CD4-positive, alpha-beta T cell treated with Interleukin-1 beta for 1 hour (primary cell): ENCODE data around the gene MIDN.
A peak's percentile ranks its signal among the peaks of the same experiment; 100 is the strongest.
"Not testable (repeated sequence)": the region's sequence is repeated elsewhere in the genome, so short reads cannot be mapped to it uniquely, and the experiment has no call there.

ENCODE experiments used
- DNase-seq, 2 donors: peaks; one replicate each; pipeline ENCODE4 v3.0.0-alpha.2; 2020 to 2022

Gene MIDN

DNA sequence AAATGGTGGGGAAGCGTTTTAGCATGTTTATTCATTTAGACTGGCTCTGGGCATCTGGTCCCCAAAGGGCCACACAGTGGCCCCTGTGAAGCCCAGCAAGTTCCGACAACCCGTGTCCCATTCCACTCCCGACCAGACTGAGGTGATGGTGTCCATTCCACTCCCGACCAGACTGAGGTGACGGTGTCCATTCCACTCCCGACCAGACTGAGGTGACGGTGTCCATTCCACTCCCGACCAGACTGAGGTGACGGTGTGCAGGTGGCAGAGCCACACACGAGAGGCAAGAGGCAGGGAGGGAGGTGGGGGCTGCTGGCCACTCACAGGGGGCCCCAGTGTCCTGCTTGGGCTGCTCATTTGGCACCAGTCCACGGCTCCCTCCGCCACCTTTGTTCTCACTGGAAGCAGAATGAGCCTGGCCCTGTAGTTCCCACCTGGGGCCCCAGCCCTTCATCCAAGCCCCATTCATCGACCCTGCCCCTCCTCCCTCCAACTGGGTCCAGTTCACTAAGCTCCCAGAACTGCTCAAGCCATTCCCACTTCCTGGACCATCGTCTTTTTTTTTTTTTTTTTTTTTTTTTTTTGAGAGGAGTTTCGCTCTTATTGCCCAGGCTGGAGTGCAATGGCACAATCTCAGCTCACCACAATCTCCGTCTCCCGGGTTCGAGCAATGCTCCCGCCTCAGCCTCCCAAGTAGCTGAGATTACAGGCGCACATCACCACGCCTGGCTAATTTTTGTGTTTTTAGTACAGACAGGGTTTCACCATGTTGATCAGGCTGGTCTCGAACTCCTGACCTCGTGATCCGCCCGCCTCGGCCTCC is 1.9 kb upstream of the MIDN start:
- not testable (repeated sequence) for DNase-seq

DNA sequence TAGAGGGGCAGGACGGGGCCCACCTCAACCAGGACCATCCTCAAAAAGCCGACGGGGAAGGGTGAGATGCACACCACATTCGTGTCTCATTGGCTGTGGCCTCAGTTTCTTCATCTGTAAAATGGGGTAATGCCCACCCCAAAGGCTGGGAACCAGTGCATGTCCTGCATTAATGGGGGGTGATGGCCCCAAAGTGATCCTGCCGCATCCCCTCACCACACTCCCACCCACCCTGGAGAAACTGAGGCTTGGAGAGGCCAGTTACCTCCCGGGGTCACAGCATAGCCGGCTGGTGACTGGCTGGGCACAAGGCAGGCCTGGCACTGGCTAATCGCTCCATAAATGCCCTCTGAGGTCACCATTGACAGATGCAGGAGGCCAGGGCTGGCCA is 640 bp upstream of the MIDN start:
- no peak for DNase-seq

DNA sequence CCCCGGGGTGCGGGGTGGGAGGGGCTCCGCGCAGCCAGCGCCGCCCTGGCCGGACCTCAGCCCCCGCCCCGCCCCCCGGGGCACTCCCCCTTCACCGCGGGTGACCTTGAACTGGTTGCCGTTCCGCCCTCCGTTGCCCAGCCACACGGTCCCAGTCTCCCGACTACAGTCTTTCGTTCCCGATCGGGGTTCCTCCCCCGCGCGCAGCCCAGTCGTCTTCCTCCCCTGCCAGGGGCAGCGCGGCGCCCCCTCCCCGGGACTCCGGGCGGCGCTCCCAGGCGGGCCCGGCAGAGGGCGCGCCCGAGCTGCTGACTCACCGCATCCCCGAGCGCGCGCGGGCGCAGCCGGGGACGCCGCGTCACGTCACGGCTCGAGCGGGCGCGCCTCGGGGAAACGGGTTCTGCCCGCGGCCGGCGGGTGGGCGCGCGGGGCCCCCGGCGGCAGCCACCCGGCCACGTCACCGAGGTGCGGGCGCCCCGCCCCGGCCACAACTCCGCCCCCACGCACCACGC is 459 bp downstream of the MIDN start:
- DNase-seq, result peak; percentile 88 to 89

DNA sequence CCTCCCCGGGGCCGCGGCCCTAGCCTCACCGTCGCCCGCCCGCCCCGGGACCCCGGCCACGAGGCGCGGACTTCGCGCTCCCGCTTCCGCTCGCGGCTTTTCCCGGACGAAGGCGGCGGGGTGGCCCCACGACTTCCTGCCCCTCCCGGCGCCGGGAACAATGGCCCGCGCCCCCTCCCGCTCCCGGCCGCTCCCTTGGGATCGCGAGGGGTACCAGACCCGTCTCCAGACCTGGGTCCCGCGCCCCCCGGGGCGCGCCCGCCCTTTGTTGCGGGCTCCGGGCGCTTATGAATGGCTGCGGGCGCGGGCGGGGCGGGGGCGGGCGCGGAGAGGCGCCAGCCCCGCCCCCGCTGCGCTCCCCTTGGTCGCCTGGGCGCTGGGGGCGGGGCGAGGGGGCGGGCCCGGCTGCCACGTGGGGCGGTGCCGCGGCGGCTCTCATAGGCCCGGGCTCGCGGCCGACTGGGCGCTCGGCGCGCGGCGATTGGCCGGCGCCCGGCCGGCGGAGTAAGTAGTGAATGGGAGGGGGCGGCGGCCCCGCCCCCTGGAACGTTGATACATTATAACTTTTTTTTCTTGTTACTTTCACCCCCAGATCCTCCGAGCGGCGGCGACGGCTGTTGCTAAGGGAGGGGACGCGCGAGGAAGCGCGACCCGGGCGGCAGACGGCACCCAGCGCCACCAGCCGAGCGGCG is 1.1 kb downstream of the MIDN start:
- DNase-seq, result peak; percentile 94 to 97

DNA sequence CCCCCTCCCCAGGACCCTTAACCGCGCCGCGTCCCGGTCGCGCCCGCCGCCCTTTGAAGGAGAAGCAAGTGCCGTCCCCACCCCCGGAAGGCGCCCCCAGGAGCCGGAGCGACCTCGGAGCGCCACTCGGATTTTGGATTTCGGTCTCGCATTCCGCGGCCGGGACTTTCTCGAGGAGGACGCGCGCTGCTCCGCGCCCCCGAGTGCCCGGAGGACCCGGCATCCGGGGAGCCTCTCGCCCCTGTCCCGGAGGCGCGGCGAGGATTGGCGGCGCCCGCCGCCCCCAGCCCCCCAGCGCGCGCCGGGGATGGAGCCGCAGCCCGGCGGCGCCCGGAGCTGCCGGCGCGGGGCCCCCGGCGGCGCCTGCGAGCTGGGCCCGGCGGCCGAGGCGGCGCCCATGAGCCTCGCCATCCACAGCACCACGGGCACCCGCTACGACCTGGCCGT is 1.6 kb downstream of the MIDN start:
- no peak for DNase-seq

DNA sequence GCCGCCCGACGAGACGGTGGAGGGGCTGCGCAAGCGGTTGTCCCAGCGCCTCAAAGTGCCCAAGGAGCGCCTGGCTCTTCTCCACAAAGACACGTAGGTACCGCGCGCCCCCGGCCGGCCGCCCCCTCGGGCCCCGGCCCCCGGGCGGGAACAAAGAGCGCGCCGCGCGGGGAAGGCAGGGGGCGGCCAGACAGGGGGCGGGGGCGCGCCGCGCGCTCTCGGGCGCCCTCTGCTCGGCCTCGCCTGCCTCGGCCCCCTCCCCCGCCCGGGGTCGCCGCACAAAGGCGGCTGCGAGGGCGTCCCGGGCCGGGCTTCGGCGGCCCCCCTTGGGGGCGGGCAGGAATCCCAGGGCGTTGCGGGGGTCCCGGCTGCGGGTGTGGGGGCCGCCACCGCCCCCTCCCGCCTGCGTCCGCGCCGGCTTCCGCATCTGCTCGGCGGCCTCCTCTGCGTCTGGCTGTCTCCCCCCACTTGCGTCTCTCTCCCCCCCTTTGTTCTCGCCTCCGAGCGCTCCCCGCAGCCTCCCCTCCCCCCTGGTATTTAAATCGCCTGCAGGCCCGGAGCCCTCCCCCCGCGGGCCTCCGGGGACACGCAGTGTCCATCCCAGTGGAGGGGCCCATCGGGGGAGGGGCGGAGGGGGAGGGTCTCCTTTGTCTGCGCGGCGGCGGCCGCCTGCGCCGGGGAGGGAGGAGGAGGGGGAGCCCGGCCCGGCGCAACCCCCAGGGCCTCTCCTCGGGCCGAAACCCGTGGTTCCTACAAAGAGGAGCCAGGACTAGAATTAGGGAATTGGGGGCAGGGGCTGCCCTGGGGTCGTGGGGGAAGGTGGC is 2.3 kb downstream of the MIDN start:
- peak; percentile 66 to 70 for DNase-seq

DNA sequence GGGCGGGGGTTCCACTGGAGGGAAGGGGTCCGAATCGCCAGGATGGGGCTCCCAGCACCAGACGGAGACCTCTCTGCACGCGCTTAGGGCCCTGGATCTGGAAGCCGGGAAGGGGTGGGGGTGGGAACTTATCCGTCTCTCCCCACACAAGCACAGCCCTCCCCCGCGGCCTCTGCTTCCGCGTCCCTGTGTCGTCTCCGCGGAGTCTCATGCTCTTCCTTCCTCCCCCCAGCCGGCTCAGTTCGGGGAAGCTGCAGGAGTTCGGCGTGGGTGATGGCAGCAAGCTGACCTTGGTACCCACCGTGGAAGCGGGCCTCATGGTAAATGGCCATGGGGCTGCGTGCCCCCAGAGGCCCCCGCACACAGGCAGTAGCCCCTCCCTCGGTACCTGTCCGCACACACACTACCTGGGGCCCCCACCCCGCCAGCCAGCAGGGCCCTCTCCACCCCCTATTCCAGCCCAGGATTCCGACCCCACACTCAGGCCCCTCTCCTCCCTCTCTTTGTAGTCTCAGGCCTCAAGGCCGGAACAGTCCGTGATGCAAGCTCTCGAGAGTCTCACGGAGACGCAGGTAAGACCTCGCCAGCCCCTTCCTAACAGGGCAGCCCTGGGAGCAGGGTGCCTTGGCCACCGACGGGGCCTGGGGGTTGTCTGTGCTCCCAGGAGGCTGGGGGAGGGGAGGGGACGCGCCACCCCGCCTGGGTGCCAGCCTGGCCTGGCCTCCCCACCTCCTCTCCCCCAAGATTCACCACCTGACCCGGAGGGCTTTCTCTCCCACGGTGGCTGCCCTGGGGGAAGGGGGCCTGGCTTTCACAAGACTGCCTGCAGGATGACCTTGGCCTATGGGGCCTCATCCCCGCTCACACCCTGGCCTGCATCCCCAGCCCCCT is 3.2 kb downstream of the MIDN start:
- peak; percentile 66 to 68 for DNase-seq

DNA sequence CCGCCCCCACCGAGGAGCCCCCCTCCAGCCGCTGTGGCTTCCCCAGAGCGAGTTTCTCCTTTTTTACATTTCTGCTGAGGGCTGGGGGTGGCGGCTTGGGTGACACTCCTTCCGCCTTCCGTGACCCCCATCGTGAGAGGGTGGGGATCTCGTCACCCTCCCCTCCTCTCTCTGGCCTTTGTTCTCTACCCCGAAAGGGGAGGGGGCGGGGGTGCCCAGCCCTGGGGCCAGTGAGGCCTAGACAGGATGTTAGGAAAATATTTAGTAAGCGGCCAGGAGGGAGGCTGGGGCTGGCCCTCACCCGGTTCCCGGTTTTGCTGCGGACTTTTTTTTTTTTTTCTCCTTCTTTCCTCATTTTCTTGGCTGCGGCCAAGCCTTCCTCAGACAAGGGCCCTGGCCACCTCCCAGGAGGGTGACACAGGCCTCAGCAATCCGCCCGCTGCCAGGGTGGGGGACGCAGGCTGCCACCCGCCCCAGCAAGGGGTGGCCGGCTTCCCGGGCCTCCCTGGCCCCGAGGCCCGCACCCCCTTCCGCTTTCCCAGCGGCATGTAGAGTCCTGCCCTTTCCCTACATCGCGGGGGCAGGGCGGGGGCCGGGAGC is 3.9 kb downstream of the MIDN start:
- DNase-seq, result peak; percentile 81 to 87

DNA sequence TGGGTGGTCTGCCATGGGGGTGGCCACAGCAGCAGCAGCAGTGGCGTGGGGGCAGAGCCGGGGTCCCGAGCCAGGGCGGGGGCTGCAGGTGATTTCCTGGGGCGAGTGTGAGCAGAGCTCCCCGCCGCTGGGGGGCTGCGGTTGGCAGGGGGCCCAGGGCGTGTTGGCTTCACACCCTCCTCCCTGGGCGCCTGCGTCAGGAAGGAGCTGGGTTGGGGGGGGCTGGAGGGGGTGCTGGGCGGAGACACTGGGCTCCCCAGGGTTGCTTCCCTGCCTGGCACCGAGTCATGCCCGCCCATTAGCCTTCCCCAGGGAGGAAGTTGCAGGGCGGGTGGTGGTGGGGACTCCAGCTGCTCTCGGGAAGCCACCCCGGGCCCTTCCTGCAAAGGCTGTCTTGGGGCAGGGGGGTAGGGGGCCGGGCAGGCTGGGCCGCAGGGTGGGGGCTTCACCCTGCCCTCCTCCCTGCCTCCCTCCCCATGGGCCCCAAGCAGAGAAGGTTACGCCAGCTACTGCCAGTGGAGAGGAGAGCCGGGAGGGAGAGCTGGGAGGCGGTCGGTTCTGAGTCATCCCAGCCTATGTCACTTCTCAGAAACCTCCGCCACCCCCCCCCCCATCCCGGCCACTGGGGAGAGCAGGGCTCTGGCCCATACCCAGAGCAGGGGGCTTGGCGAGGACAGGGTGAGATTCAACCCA is 4.6 kb downstream of the MIDN start:
- peak; percentile 83 to 88 for DNase-seq

DNA sequence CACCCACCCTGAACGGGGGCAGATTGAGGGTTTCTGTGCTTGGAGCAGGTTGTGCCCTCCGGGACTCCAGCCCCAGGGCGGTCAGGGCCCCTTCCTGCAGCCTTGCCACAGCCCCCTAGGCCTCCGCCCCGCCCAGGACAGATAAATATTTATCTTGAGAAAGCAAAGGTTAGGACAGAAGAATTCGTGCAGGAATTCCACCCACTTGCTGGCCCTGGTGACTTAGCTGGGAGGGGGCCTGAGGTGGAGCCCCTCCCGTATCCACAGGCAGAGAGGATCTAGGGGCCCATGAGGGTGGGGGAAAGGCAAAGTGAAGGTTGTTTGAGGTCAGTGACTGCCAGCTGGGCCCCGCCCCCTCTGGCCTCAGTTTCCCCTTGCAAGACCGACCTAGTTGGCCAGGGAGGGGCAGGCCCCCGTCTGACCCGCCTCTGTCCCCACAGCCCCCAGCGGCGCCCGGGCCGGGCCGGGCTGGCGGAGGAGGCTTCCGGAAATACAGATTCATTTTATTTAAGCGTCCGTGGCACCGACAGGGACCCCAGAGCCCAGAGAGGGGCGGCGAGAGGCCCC is 5.2 kb downstream of the MIDN start:
- DNase-seq, result no peak

DNA sequence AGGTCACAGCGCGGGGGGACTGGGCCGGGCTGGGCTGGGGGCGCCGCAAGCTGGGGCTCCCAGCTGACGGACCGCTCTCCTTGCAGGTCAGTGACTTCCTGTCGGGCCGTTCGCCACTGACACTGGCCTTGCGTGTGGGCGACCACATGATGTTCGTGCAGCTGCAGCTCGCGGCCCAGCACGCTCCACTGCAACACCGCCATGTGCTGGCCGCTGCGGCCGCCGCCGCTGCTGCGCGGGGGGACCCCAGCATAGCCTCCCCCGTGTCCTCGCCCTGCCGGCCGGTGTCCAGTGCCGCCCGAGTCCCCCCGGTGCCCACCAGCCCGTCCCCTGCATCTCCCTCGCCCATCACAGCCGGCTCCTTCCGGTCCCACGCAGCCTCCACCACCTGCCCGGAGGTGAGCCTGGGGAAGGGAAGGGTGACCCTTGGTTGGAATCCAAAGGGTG is 5.7 kb downstream of the MIDN start:
- DNase-seq, result no peak

DNA sequence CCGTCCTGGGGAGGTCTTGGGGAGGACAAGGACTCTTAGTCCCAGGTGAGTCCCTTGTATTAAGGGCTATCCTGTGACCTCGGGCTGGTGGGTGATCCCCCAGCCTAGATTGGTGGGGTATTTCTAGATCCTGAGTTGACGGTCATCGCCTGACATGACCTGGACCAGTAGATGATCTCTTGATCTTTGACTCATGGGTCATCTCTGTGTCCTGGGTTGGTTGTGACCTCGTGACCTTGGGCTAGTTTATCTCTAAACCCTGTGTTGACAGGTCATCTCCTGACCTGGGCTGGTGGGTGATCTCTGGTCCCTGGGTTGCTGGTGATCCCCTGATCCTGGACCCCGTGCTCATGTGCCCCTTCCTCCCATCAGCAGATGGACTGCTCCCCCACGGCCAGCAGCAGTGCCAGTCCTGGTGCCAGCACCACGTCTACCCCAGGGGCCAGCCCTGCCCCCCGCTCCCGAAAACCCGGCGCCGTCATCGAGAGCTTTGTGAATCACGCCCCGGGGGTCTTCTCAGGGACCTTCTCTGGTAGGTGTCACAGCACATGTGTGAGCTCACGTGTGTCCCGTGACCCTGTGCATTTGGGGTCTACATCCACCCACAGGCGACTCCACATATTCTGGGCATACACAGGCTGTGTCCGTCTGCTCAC is 6.3 kb downstream of the MIDN start:
- DNase-seq, result no peak

DNA sequence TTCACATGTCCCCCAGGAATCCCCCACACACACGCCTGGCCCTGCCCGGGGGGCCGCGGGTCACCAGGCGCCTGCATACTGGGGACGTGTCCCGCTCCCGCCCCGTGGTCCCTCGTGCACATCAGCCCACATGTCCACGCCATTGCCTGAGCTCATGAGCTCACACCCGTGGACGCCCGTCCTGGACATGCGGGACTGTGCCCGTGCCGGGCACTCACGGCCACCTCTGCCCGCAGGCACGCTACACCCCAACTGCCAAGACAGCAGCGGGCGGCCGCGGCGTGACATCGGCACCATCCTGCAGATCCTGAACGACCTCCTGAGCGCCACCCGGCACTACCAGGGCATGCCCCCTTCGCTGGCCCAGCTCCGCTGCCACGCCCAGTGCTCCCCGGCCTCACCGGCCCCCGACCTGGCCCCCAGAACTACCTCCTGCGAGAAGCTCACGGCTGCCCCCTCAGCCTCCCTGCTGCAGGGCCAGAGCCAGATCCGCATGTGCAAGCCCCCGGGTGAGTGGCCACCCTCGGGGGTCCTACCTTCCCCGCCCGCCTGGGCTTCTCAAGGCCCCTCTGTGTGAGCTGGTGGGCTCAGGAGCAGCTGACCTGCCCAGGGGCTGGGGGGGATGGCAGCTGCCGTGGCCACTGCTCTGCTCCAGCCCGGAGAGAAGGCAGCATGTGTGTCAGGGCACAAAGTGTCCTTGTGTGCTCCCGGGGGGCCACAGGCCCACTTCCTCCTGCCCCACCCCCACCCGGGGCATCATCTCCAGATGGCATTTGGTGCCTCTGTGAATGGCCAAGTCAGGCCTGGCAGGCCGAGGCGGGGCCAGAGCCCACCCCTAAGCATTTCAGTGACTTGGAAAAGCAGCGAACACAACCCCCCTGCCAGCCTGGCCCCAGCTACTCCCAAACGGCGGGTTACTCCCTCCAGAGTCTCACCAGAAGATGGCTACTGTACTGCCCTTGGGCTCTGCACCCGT is 7.1 kb downstream of the MIDN start:
- DNase-seq, result no peak

DNA sequence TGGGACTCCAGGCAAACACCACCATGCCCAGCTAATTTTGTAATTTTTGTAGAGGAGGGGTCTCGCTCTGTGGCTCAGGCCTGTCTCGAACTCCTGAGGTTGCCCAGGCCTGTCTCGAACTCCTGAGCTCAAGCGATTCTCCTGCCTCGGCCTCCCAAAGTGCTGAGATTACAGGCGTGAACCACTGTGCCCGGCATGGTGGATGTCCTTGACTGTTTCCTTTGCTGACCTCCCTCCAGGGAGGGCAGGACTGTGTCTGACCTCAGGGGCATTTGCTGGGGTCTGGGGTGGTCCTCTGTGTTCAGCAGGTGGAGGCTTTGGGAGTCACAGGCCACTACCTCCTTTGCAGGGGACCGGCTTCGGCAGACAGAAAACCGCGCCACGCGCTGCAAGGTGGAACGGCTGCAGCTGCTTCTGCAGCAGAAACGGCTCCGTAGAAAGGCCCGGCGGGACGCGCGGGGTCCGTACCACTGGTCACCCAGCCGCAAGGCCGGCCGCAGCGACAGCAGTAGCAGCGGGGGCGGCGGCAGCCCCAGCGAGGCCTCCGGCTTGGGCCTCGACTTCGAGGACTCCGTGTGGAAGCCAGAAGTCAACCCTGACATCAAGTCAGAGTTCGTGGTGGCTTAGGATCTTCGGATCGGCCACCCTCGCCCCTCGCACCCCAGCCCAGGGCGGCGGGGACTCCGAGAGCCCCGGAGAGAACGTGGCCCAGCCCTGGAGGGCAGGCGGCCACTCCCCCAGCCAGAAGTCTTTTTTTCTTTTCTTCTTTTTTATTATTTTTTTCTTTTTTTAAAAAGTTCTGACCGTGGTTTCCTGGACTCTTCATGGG is 8.5 kb downstream of the MIDN start:
- no peak for DNase-seq

DNA sequence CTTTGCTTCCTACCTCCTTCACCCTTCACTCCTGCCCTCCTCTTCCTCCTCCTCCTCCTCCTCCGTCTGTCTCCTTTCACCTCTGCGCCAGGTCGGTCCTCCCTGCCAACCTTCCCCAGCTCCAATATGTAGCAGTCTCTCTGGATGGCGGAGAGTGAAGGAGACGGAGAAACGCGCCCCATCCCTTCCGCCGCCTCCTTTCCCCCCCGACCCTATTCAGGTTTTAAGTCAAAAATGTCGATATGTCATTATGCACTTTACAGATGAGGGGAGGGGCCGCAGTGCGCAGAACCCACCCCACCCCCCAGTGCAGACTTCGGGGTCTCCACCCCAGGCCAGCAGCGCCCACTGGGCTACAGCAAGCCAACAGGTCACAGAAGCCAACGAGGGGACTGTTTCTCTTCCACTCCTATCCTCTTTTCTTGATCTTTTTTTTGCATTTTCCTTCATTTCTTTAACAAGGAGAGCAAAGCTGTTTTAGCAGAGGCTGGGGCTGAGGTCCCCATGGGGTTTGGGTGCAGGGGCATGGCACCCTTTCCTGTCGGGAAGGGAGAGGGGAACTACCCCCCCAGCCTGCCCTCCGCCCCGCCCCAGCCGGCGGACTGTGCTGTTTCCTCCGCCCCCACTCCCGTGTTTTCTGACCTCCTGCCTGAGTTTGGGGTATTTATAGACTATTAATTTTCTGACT is 9.2 kb downstream of the MIDN start:
- DNase-seq, result no peak

DNA sequence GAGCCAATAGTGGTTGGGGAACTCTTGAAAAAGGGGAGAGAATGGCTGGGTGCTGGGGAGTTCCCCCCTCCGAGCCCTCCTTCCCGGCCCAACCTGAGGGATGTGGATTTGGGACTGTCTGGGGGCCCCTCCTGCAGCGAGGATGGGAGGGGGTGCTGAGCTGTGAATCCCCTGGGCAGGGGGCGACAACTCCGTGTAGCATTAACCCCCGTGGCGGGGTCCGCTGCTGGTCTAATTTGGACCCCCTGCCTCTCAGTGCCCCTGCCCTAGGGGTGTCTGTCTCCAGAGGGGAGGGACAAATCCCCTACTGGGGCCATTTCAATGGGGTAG is 9.7 kb downstream of the MIDN start:
- no peak for DNase-seq

DNA sequence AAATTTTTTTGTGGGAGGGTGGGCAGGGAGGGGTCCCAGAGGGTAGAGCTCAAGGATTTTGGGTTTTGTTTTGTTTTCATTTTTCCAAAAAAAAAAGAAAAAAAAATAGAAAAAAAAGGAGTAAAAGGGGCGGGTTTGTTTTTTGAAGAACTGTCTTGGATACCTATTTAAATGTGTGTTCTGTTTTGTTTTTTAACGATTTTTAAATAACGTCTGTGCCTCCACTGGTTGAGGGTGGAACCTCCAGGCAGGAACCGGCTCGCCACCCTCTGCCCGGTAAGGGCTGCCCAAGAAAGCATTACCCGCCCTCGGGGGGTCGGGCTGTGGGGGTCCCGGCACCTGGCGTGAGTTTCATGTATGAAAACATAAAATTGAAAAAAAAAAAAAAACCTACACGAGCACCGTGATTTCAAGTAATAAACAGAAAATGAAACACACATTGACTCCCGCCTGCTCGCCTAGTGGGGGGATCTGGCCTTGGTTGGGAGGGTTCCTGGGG is 10.4 kb downstream of the MIDN start:
- no peak for DNase-seq
